ENCODE results near the gene GLIPR1.
"Not testable (repeated sequence)": the region's sequence is repeated elsewhere in the genome, so short reads cannot be mapped to it uniquely, and the experiment has no call there.

GLIPR1 gene

DNA sequence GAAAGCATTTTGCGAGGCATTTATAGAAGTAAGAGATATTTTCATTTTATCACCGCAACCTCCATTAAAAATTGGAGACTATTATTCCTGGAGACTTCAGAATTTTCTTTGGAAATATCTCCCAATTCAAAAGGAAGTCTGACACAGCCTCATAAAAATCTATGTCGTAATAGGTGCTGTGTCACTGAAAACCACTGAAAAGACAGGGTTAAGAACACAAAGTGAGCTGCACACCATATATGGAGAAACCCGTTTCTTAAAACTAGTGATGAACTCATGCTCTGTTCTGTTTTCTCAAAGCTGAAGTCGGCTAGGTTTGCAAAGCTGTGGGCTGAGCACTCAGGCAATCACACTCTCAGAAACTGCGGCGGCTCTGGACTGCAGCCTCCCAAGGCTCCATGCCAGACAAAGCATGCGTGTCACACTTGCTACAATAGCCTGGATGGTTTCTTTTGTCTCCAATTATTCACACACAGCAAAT is at the start of gene GLIPR1:
GLIPR1 (plus strand) TSS at position 287 of the 481 bp plus-strand sequence; CDS start at position 413, 126 bp downstream.
- peak; percentile 24 to 46 (median 40) for DNase-seq (ENCODE audit: low read depth in 2 of 3, low spot score in 2 of 3)

GRCh38 chr12:75432924-75433323 is 47.6 kb upstream of the GLIPR1 start:
- no peak for DNase-seq (ENCODE audit: low read depth in 2 of 3, low spot score in 2 of 3)

DNA sequence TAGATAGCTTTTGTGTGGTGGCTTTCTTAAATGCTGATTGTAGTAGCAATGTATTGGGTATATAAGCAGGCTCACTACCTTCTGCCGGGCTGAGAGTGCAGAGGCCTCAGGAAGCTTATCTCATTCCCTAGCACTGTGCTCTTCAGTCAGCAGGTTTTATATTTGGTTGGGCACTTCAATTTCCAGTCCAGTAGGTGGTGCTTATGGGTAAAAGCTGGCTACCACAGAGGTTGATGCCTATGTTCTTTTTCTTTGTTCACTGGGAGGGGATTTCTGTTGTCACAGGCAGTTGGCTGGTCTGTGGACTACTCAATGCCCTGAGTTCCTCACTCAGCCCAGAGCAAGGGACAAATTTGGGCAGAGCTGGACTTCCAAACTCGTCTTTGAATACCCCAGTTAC is 43.0 kb upstream of the GLIPR1 start:
- no peak for DNase-seq (ENCODE audit: low read depth in 2 of 3, low spot score in 2 of 3)

GRCh38 chr12:75438059-75438754 is 42.3 kb upstream of the GLIPR1 start:
- no peak for DNase-seq (ENCODE audit: low read depth in 2 of 3, low spot score in 2 of 3)

- DNase-seq (ENCODE audit: low read depth in 2 of 3, low spot score in 2 of 3) = no peak
Observed at GRCh38 chr12:75439048-75439447, 41.5 kb upstream of the GLIPR1 start.

- no peak for DNase-seq (ENCODE audit: low read depth in 2 of 3, low spot score in 2 of 3)
Observed at GRCh38 chr12:75439930-75440329, 40.6 kb upstream of the GLIPR1 start.

GRCh38 chr12:75441687-75442449 is 38.7 kb upstream of the GLIPR1 start:
- not testable (repeated sequence) for DNase-seq (ENCODE audit: low read depth in 2 of 3, low spot score in 2 of 3)

GRCh38 chr12:75442454-75442853 is 38.1 kb upstream of the GLIPR1 start:
- DNase-seq (ENCODE audit: low read depth in 2 of 3, low spot score in 2 of 3) = not testable (repeated sequence)

- no peak for DNase-seq (ENCODE audit: low read depth in 2 of 3, low spot score in 2 of 3)
Observed at GRCh38 chr12:75443709-75444108, 36.8 kb upstream of the GLIPR1 start.

DNA sequence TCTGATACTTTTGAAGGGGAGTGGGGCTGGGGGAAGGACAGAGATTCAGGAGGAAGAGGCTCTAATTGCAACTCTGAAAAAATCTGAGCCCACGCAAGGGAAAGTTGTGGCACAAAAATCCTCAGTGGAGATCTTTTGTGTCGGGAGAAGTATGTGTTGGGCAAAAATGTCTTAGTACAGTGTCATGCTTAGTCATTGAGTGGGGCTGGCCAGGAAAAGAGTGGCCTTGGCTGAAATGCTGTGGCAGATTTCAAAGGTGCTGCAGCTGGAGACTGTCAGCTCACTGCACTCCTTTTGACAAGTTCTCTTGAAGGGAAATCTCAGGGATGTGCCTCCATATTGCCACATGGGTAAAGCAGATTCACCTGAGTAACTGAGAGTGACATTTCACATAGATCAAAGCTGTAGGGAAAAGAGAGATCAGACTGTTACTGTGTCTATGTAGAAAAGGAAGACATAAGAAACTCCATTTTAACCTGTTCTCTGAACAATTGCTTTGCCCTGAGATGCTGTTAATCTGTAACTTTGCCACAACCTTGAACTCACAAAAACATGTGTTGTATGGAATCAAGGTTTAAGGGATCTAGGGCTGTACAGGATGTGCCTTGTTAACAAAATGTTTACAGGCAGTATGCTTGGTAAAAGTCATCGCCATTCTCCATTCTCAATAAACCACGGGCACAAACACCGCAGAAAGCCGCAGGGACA is 36.0 kb upstream of the GLIPR1 start:
- DNase-seq (ENCODE audit: low read depth in 2 of 3, low spot score in 2 of 3) = no peak

GRCh38 chr12:75445137-75445507 is 35.4 kb upstream of the GLIPR1 start:
- DNase-seq (ENCODE audit: low read depth in 2 of 3, low spot score in 2 of 3) = not testable (repeated sequence)

DNA sequence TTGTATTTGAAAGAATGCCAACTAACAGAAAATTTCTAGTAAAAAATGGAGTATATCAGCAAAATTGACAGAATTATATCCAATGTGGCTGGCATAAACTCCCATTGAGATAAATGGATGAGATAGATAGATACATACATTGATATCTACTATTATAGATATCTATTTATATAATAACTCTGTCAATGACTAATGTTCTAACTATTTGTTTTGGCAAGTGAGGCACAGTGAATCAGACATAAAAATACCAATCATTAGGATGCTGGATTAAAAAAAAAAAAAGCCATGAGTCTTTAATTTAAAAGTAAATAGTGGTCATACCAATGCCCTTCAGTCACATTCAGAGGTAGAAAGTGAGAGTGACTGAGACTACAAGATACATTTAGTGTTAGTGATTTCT is 33.7 kb upstream of the GLIPR1 start:
- DNase-seq (ENCODE audit: low read depth in 2 of 3, low spot score in 2 of 3) = no peak

- DNase-seq (ENCODE audit: low read depth in 2 of 3, low spot score in 2 of 3) = no peak
Observed at GRCh38 chr12:75447691-75448393, 32.7 kb upstream of the GLIPR1 start.

DNA sequence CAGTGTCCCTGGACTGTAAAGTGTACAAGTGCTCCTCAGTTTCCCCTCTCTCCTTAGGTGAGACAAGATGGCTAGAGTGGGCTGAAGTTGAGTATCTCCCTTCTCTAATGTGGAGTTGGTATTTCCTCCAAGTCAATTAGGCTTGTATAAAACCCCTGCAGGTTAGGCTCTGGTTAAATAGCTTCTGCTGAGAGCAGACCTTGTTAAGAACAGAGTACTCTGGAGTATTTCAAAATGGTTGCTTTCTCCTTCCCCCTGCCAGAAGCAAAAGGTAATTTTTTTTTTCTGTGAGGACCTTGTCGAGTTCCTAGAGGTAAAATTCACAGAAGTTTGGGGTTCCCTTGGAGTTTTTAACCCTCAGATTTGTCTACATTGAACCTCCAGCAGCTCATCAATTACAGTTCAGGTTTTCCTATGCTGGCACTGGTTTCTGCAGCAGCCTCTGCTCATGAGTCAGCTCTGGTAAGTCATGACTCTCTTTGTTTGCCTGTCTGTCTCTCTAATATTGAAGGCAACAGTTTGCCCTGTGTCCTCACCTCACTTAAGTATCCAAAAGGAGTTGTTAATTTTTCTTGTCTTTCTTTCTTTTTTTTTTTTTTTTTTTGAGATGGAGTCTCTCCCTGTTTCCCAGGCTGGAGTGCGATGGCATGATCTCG is 27.8 kb upstream of the GLIPR1 start:
- DNase-seq (ENCODE audit: low read depth in 2 of 3, low spot score in 2 of 3) = no peak

- DNase-seq (ENCODE audit: low read depth in 2 of 3, low spot score in 2 of 3) = no peak
Observed at GRCh38 chr12:75455839-75456238, 24.7 kb upstream of the GLIPR1 start.

DNA sequence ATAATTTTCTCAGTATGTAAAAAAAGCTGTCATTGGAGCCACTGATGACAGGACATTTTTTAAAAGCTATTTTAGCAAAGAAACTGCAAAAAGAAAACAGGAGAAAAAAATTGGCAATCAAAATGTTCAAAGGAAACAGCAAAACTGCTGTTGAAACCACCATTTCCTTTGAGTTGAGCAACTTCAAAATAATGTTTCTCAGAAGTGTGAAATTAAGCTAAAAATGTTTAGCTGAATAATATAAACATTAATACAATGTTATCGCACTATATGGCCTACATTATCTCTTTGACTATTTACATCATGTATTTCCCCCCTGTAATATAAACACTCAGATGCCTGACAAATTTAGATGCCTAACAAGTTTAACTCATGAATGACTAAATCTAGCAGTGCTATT is 23.4 kb upstream of the GLIPR1 start:
- DNase-seq (ENCODE audit: low read depth in 2 of 3, low spot score in 2 of 3) = no peak

DNA sequence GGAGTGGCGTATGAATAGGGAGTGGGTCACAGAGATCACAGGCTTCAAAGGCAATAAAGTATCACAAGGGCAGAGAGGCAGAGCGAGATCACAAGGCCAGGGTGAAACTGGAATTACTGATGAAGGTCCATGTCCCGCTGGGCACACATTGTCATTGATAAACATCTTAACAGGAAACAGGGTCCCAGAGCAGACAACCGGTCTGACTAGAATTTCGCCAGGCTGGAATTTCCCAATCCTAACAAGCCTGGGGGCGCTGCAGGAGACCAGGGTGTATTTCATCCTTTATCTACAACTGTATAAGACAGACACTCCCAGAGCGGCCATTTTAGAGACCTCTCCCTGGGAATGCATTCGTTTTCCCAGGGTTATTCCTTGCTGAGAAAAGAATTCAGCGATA is 22.7 kb upstream of the GLIPR1 start:
- not testable (repeated sequence) for DNase-seq (ENCODE audit: low read depth in 2 of 3, low spot score in 2 of 3)

DNA sequence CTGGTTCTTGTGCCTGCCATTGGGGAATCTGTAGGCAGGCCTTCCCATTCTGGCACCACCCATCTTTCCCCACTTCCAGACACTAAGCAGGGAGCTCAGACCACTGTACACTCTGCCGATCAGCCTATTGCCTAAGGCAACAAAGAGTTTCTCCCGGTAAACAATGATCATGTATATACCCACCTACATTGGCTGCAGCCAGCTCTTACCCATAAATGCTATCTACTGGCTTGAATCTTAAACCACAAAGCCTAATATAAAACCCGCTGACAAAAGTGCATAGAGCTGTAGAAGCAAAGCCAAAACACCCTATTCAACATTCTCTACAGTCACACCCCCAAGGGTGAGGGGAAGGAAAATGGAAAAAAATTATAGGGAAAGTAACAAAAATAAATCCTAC is 20.8 kb upstream of the GLIPR1 start:
- no peak for DNase-seq (ENCODE audit: low read depth in 2 of 3, low spot score in 2 of 3)

DNA sequence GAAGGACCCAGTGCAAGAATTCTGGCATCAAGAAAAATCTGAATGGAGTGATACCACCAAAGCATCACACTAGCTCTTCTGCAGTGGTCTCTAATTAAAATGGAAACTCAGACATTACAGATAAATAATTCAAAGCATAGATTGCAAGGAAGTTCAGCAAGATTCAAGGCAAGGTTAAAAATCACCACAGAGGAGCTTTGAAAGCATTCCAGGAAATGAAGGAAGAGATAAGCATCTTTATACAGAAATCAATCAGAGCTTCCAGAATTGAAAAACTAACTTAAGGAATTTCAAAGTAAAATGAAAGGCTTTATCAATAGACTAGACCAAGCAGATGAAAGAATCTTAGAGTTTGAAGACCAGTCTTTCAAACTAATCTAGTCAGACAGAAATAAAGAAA is 20.4 kb upstream of the GLIPR1 start:
- DNase-seq (ENCODE audit: low read depth in 2 of 3, low spot score in 2 of 3) = no peak

Measured in activated CD8-positive, alpha-beta memory T cell treated with anti-CD3 and anti-CD28 coated beads for 48 hours (primary cell).